Gastrocnemius medialis (tissue), 4 donors: ENCODE results near the gene CTCF. TPM values are rescaled to one million over a fixed set of nuclear protein-coding genes. Genes with fewer than 3 reads are reported as not detected.

ENCODE experiments used
- ATAC-seq, 2 donors: fragments of 150-250 bp; one replicate each; pipeline ENCODE4 v1.9.1; 2016
- DNase-seq, 2 donors: peaks; one replicate each; pipeline ENCODE4 v3.0.0-alpha.2; 2019
- H3K27ac ChIP-seq, 4 donors: fragments of 200-600 bp; sonication (generic); 1 replicate in 1 of 4; 2 replicates in 3 of 4; pipeline ENCODE4 v1.5.1; 2016 to 2018; ENCODE audit warnings: mild to moderate bottlenecking in 2 of 4, moderate library complexity in 1 of 4
- H3K27me3 ChIP-seq, 3 donors: fragments of 200-600 bp; sonication (generic) in 2 of 3; 1 replicate in 1 of 3; 2 replicates in 2 of 3; pipeline versions ENCODE4 v1.5.1 to v1.6.0; 2016 to 2019; ENCODE audit warnings: mild to moderate bottlenecking in 1 of 3, moderate library complexity in 1 of 3
- H3K36me3 ChIP-seq, 2 donors: fragments of 200-600 bp; sonication (generic) in 1 of 2; one replicate each; pipeline ENCODE4 v1.5.1; 2017 to 2018
- H3K4me1 ChIP-seq, 2 donors: fragments of 200-600 bp; sonication (generic) in 1 of 2; one replicate each; pipeline ENCODE4 v1.5.1; 2016 to 2017; ENCODE audit warnings: mild to moderate bottlenecking in 2 of 2
- H3K4me3 ChIP-seq, 4 donors: fragments of 200-600 bp; sonication (generic) in 3 of 4; 1 replicate in 1 of 4; 2 replicates in 3 of 4; pipeline ENCODE4 v1.5.1; 2016 to 2019; ENCODE audit warnings: mild to moderate bottlenecking in 2 of 4
- H3K9me3 ChIP-seq, 3 donors: fragments of 200-600 bp; sonication (generic) in 2 of 3; 1 replicate in 1 of 3; 2 replicates in 2 of 3; pipeline ENCODE4 v1.5.1; 2016 to 2019
- CTCF ChIP-seq, 5 experiments: fragments of 450-650 bp in 3 of 5; fragments of 200-600 bp in 2 of 5; sonication (generic) in 2 of 5; IDR thresholded peaks in 4 of 5; conservative IDR thresholded peaks in 1 of 5; 1 replicate in 4 of 5; 2 replicates in 1 of 5; pipeline ENCODE4 v1.5.1; 2016 to 2019; ENCODE audit warnings: antibody characterized with exemption in 5 of 5, mild to moderate bottlenecking in 3 of 5, moderate library complexity in 3 of 5
- POLR2A ChIP-seq, 2 donors: fragments of 450-650 bp; IDR thresholded peaks; one replicate each; pipeline ENCODE4 v1.6.1; 2017; ENCODE audit warnings: antibody characterized with exemption in 2 of 2, mild to moderate bottlenecking in 2 of 2, moderate library complexity in 2 of 2
- in situ Hi-C, 4 donors: fragments of 200-750 bp; cut with MboI; loops; one replicate each; pipeline versions ENCODE4 v1.15.0 to v1.8.0; 2017; ENCODE audit warnings: low sequenced_read_pairs in 4 of 4
- intact Hi-C: fragments of 100-400 bp; cut with DNase I; formaldehyde crosslinking; loops from one replicate; pipeline ENCODE4 v1.15.1; 2023; ENCODE audit warnings: low total_unique reads
- total RNA-seq, 4 donors: library from RNA; depleted of rRNA; stranded (reverse); fragments of >200 nt; gene quantifications; one replicate each; pipeline versions ENCODE4 v1.1.0 to v1.2.3, GENCODE V29; 2016

CTCF gene
- total RNA-seq, 4 donors from 2014 or later = 25.9 to 35.9 (median 30.3) TPM

- intact Hi-C loops = no loop called here
- Histone ChIP-seq H3K4me3 (no peak overlapping the region), H3K27ac (no peak overlapping the region), H3K9me3 (no peaks in the 10 kb centered on the region), H3K36me3 (peaks cover 0 to 54% of the 10 kb centered on the region in 2 donors), H3K4me1 (peaks cover 9 to 31% of the 10 kb centered on the region in 2 donors), H3K27me3 (no peaks in the 10 kb centered on the region)
- no peak for TF ChIP-seq CTCF (IDR thresholded peaks at IDR 0.05 in 4 of 5, conservative IDR thresholded peaks at IDR 0.05 in 1 of 5)
- no peak for TF ChIP-seq POLR2A (IDR thresholded peaks at IDR 0.05)
- ATAC-seq (no peak), DNase-seq (no peak)
- in situ Hi-C loops = loop anchor here in 1 of 4 donors (10.0 kb wide), 1 partner anchor 104 kb away; the partner anchor contains the start of gene CARMIL2
These were observed 21.6 kb upstream of the CTCF start for GRCh38 chr16:67540756-67541155.

- Histone ChIP-seq H3K4me3 (no peak overlapping the region), H3K36me3 (peaks cover 0 to 62% of the 10 kb centered on the region in 2 donors), H3K27me3 (no peaks in the 10 kb centered on the region), H3K9me3 (no peaks in the 10 kb centered on the region), H3K27ac (peak overlapping the region in 3 of 4 donors; percentile 6 to 31 (median 8)), H3K4me1 (peaks cover 18 to 35% of the 10 kb centered on the region in 2 donors)
- no peak for TF ChIP-seq POLR2A (IDR thresholded peaks at IDR 0.05)
- TF ChIP-seq CTCF (IDR thresholded peaks at IDR 0.05 in 4 of 5, conservative IDR thresholded peaks at IDR 0.05 in 1 of 5) = no peak
- no peak for DNase-seq
- in situ Hi-C loops = loop anchor here in 1 of 4 donors (10.0 kb wide), 1 partner anchor 103 kb away; the partner anchor contains the start of gene CARMIL2
- ATAC-seq = no peak
- intact Hi-C loops = no loop called here
These were observed 20.7 kb upstream of the CTCF start for GRCh38 chr16:67541391-67542263.

GRCh38 chr16:67542464-67542863, 19.9 kb upstream of the CTCF start:
- in situ Hi-C loops (loop anchor here in 1 of 4 donors (10.0 kb wide), 1 partner anchor 102 kb away; the partner anchor contains the start of gene CARMIL2), intact Hi-C loops (no loop called here)
- ATAC-seq (no peak), DNase-seq (no peak)
- H3K4me3 ChIP-seq = no peak overlapping the region
- peaks cover 0 to 62% of the 10 kb centered on the region in 2 donors for H3K36me3 ChIP-seq
- TF ChIP-seq POLR2A (IDR thresholded peaks at IDR 0.05) = no peak
- no peaks in the 10 kb centered on the region for H3K9me3 ChIP-seq
- H3K27me3 ChIP-seq = no peaks in the 10 kb centered on the region
- H3K4me1 ChIP-seq = peaks cover 26 to 37% of the 10 kb centered on the region in 2 donors
- H3K27ac ChIP-seq = peak overlapping the region in 3 of 4 donors; percentile 6 to 31 (median 8)

DNA sequence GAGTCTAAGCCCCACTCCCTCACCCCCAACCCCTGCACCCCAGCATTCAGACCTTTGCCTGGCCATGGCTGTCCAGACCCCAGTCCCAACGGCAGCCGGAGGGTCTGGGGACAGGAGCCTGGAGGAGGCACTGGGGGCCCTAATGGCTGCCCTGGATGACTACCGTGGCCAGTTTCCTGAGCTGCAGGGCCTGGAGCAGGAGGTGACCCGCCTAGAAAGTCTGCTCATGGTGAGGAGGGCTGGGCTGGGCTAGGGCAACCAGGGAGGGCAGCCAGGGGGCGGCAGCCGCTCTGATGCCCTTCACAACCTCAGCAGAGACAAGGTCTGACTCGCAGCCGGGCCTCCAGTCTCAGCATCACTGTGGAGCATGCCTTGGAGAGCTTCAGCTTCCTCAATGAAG, 19.3 kb upstream of the CTCF start:
- in situ Hi-C loops = loop anchor here in 1 of 4 donors (10.0 kb wide), 1 partner anchor 102 kb away; the partner anchor contains the start of gene CARMIL2
- H3K4me1 ChIP-seq = peaks cover 30 to 40% of the 10 kb centered on the region in 2 donors
- no peaks in the 10 kb centered on the region for H3K9me3 ChIP-seq
- TF ChIP-seq POLR2A (IDR thresholded peaks at IDR 0.05) = no peak
- no peak for TF ChIP-seq CTCF (IDR thresholded peaks at IDR 0.05 in 4 of 5, conservative IDR thresholded peaks at IDR 0.05 in 1 of 5)
- H3K4me3 ChIP-seq = no peak overlapping the region
- no peak for ATAC-seq
- peaks cover 0 to 62% of the 10 kb centered on the region in 2 donors for H3K36me3 ChIP-seq
- no peak overlapping the region for H3K27ac ChIP-seq
- intact Hi-C loops = no loop called here
- no peak for DNase-seq
- no peaks in the 10 kb centered on the region for H3K27me3 ChIP-seq

- in situ Hi-C loops (loop anchor here in 1 of 4 donors (10.0 kb wide), 1 partner anchor 101 kb away; the partner anchor contains the start of gene CARMIL2), intact Hi-C loops (no loop called here)
- DNase-seq (no peak), ATAC-seq (no peak)
- TF ChIP-seq POLR2A (IDR thresholded peaks at IDR 0.05) (no peak), CTCF (IDR thresholded peaks at IDR 0.05 in 4 of 5, conservative IDR thresholded peaks at IDR 0.05 in 1 of 5) (no peak)
- Histone ChIP-seq H3K36me3 (peaks cover 0 to 62% of the 10 kb centered on the region in 2 donors), H3K4me1 (peaks cover 27 to 35% of the 10 kb centered on the region in 2 donors), H3K27me3 (no peaks in the 10 kb centered on the region), H3K27ac (no peak overlapping the region), H3K4me3 (no peak overlapping the region), H3K9me3 (no peaks in the 10 kb centered on the region)
These were observed 18.7 kb upstream of the CTCF start for GRCh38 chr16:67543582-67543981.
